WERI-Rb-1 (cell line): ENCODE measurements around the gene MCOLN1.

Experiments
- DNase-seq: peaks from one replicate; pipeline ENCODE4 v3.0.0-alpha.2; 2020
- H3K27ac ChIP-seq: fragments of 250-450 bp; sonication (Bioruptor Pico); 2 replicates; pipeline ENCODE4 v1.5.1; 2020; ENCODE audit warnings: mild to moderate bottlenecking, moderate library complexity
- H3K27me3 ChIP-seq: fragments of 250-450 bp; sonication (Bioruptor Pico); 2 replicates; pipeline ENCODE4 v1.5.1; 2021; ENCODE audit warnings: mild to moderate bottlenecking, low read depth, moderate library complexity; ENCODE audit not compliant: insufficient read depth, severe bottlenecking
- H3K36me3 ChIP-seq: fragments of 250-450 bp; sonication (Bioruptor Pico); 2 replicates; pipeline ENCODE4 v1.5.1; 2020; ENCODE audit warnings: mild to moderate bottlenecking, moderate library complexity
- H3K4me3 ChIP-seq: 2 replicates; pipeline ENCODE4 v1.5.1; 2011; ENCODE audit warnings: low read depth, mild to moderate bottlenecking, control low read depth, low read length
- H3K9me3 ChIP-seq: fragments of 250-450 bp; sonication (Bioruptor Pico); 2 replicates; pipeline ENCODE4 v1.5.1; 2021; ENCODE audit warnings: mild to moderate bottlenecking, moderate library complexity; ENCODE audit not compliant: severe bottlenecking
- CTCF ChIP-seq: IDR thresholded peaks from 2 replicates; pipeline ENCODE4 v1.5.1; 2011; ENCODE audit warnings: low read depth, mild to moderate bottlenecking, control low read depth, inconsistent platforms, low read length

MCOLN1 gene

GRCh38 chr19:7494416-7495098, 27.9 kb upstream of the MCOLN1 start:
- no peak for TF ChIP-seq CTCF
- Histone ChIP-seq H3K27ac (no peak overlapping the region), H3K36me3 (no peaks in the 10 kb centered on the region), H3K9me3 (no peaks in the 10 kb centered on the region), H3K4me3 (no peak overlapping the region), H3K27me3 (peaks cover 3% of the 10 kb centered on the region)
- DNase-seq: peak; percentile 30

- Histone ChIP-seq H3K27me3 (peaks cover 20% of the 10 kb centered on the region), H3K9me3 (no peaks in the 10 kb centered on the region), H3K4me3 (no peak overlapping the region), H3K27ac (no peak overlapping the region), H3K36me3 (no peaks in the 10 kb centered on the region)
- DNase-seq: no peak
- peak; percentile 45; the same call in 1 of the 2 replicates for TF ChIP-seq CTCF
Observed at GRCh38 chr19:7497292-7497691, 25.1 kb upstream of the MCOLN1 start.

DNA sequence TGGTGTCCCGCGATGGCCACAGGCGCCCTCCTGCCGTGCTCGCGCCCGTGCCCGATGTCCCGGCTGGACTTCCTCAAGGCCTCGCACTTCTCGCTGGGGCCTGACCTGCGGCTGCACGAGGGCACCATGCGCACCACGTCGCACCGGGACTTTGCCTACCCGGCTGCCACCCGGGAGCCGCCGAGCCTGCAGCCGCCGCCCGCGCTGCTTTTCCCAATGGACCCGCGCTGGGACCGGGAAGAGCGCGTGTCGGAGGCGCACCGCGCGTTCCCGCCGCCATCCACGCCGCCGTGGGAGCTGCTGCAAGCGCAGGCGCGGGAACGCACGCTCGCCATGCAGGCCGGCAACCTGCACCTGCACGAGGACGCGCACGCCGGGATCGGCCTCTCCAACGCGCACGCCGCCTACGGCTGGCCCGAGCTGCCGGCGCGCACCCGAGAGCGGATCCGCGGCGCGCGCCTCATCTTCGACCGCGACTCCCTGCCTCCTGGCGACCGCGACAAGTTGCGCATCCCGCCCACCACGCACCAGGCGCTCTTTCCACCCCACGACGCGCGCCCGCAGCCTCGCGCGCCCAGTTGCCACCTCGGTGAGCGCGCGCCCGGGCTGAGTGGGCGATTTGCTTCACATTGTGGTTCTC, 21.5 kb upstream of the MCOLN1 start:
- H3K4me3 ChIP-seq: peak overlapping the region; percentile 38

GRCh38 chr19:7502552-7502951, 19.9 kb upstream of the MCOLN1 start:
- no peak overlapping the region for H3K4me3 ChIP-seq
- no peak for DNase-seq
- peaks cover 17% of the 10 kb centered on the region for H3K27me3 ChIP-seq
- TF ChIP-seq CTCF: no peak
- H3K9me3 ChIP-seq: no peaks in the 10 kb centered on the region
- no peaks in the 10 kb centered on the region for H3K36me3 ChIP-seq
- H3K27ac ChIP-seq: no peak overlapping the region

More for the DNA sequence above, 21.5 kb upstream of the MCOLN1 start:
- DNase-seq: peak; percentile 92
- Histone ChIP-seq H3K27ac (no peak overlapping the region), H3K36me3 (no peaks in the 10 kb centered on the region), H3K9me3 (no peaks in the 10 kb centered on the region), H3K27me3 (peaks cover 20% of the 10 kb centered on the region)
- peak; percentile 18; the same call in 1 of the 2 replicates for TF ChIP-seq CTCF

DNA sequence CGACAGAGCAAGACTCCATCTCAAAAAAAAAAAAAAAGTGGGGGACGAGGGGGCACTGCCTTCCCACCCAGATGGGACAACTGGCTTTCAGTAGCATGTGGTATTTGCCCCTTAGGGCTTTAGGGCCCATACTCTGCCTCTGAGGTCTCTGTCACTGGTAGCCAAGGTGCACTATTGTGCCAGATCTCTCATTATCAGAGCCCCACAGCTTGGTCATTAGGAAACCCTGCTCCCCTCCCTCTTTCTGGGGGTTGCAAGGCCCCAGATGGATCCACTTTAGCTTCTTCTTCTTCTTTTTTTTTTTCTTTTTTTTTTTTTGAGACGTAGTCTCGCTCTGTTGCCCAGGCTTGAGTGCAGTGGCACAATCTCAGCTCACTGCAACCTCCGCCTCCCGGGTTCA, 17.7 kb upstream of the MCOLN1 start:
- Histone ChIP-seq H3K36me3 (no peaks in the 10 kb centered on the region), H3K27me3 (peaks cover 32% of the 10 kb centered on the region), H3K27ac (no peak overlapping the region), H3K4me3 (no peak overlapping the region), H3K9me3 (no peaks in the 10 kb centered on the region)
- TF ChIP-seq CTCF: no peak
- no peak for DNase-seq

- H3K27ac ChIP-seq: no peak overlapping the region
- H3K9me3 ChIP-seq: no peaks in the 10 kb centered on the region
- H3K4me3 ChIP-seq: no peak overlapping the region
- no peaks in the 10 kb centered on the region for H3K36me3 ChIP-seq
- no peak for TF ChIP-seq CTCF
- DNase-seq: no peak
- H3K27me3 ChIP-seq: peaks cover 34% of the 10 kb centered on the region
Observed at GRCh38 chr19:7505288-7505681, 17.1 kb upstream of the MCOLN1 start.
